ENCODE measurements around the gene TSHR. TPM values are rescaled to one million over a fixed set of nuclear protein-coding genes. Genes with fewer than 3 reads are reported as not detected.

The TSHR gene
- total RNA-seq, 1 experiment from 2014 or later = not detected

- no peak overlapping the region for H3K4ac ChIP-seq (ENCODE audit: low read depth, low read length)
- H3K4me1 ChIP-seq (ENCODE audit: insufficient read depth, low read length) = no peaks in the 10 kb centered on the region
- H3K18ac ChIP-seq (ENCODE audit: insufficient read length, low read depth, low read length) = no peak overlapping the region
- H3K79me1 ChIP-seq (ENCODE audit: insufficient read depth, low read depth, low read length, poor library complexity, severe bottlenecking) = no peaks in the 10 kb centered on the region
- H3K56ac ChIP-seq (ENCODE audit: insufficient read length, low read depth, low read length) = no peak overlapping the region
- no peak overlapping the region for H3K23ac ChIP-seq (ENCODE audit: insufficient read length, low read depth, low read length)
- H2BK120ac ChIP-seq (ENCODE audit: low read depth, low read length, poor library complexity, severe bottlenecking) = no peak overlapping the region
- Mint-ChIP-seq H3K27ac (no peak overlapping the region; a peak in 1 of 7 replicates), H3K36me3 (ENCODE audit: insufficient read depth in 1 of 3, low read depth in 3 of 3) (no peaks in the 10 kb centered on the region), H3K27me3 (ENCODE audit: low read depth) (no peaks in the 10 kb centered on the region; the same call in 1 of the 2 replicates), H3K4me3 (no peak overlapping the region), H3K4me1 (peaks cover 6 to 8% of the 10 kb centered on the region in 2 experiments), H3K9me3 (no peaks in the 10 kb centered on the region)
- H2BK12ac ChIP-seq (ENCODE audit: insufficient read length, low read depth, low read length) = no peak overlapping the region
- WGBS (ENCODE audit: extremely low coverage, insufficient read length, low lambda C conversion rate) = no CpG with 5 or more reads among the region's 5 CpGs
- H3K9ac ChIP-seq (ENCODE audit: extremely low read depth, insufficient read length, low read length) = no peak overlapping the region
- no peak overlapping the region for H3K4me2 ChIP-seq (ENCODE audit: insufficient read depth, insufficient read length, low read length)
- H2AK5ac ChIP-seq (ENCODE audit: insufficient read length, low read length) = no peak overlapping the region
- no peak overlapping the region for H3T11ph ChIP-seq (ENCODE audit: low read length)
- no peak for DNase-seq
- no peaks in the 10 kb centered on the region for H3K9me3 ChIP-seq (ENCODE audit: control insufficient read depth, low read depth, low read length)
- no peak overlapping the region for H3K27ac ChIP-seq (ENCODE audit: insufficient read length, low read depth, low read length)
- no peak overlapping the region for H2BK15ac ChIP-seq (ENCODE audit: low read depth, low read length)
- no peaks in the 10 kb centered on the region for H4K20me1 ChIP-seq (ENCODE audit: control insufficient read depth, insufficient read depth, insufficient read length)
- H2BK5ac ChIP-seq (ENCODE audit: insufficient read length, low read length) = no peak overlapping the region
- H3K79me2 ChIP-seq (ENCODE audit: insufficient read depth, low read length) = no peaks in the 10 kb centered on the region
- H4K8ac ChIP-seq (replicated peaks; ENCODE audit: insufficient read length, low read depth, low read length) = no peak overlapping the region
- TF ChIP-seq CTCF (conservative IDR thresholded peaks at IDR 0.05) = no peak
- no peak overlapping the region for H4K91ac ChIP-seq (ENCODE audit: insufficient read length, low read depth, low read length)
- H3K14ac ChIP-seq (ENCODE audit: insufficient read depth, low read length) = no peak overlapping the region
- H4K5ac ChIP-seq (ENCODE audit: insufficient read length, low read depth, low read length) = no peak overlapping the region
- no peak overlapping the region for H2AFZ ChIP-seq (ENCODE audit: low read length)
- no peaks in the 10 kb centered on the region for H3K27me3 ChIP-seq (ENCODE audit: insufficient read depth, low read length)
- no peak overlapping the region for H2BK20ac ChIP-seq (ENCODE audit: low read depth, low read length, poor library complexity, severe bottlenecking)
- H3K23me2 ChIP-seq (ENCODE audit: insufficient read length, low read depth, low read length, poor library complexity, severe bottlenecking) = no peaks in the 10 kb centered on the region
Measured at GRCh38 chr14:81103443-81103842, 148.0 kb downstream of the TSHR start.

All from H9 (cell line).